ENCODE measurements around the gene SLC16A3.

DNA sequence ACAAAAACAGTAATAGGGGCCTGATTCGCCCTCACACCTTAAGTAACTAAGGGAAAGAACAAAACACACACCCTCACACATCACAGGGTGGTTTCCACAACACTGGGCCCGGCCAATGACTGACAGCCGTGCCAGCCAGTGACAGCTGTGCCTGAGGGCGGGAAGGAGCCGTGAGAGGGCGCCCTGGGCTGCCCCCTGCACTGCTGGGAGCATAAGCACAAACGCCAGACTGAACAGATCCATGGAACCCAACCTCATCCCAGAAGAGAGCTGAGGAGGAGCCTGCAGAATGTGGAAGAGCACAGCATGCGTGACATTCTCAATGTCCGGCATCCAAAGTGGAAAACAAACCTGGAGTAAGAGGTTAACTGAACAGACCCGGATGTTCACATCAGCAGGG, 28.6 kb downstream of the SLC16A3 start:
- TF ChIP-seq POLR2A (IDR thresholded peaks at IDR 0.05) (no peak), POLR2AphosphoS5 (IDR thresholded peaks at IDR 0.05) (no peak)
- TF ChIP-seq, protein P1, sequence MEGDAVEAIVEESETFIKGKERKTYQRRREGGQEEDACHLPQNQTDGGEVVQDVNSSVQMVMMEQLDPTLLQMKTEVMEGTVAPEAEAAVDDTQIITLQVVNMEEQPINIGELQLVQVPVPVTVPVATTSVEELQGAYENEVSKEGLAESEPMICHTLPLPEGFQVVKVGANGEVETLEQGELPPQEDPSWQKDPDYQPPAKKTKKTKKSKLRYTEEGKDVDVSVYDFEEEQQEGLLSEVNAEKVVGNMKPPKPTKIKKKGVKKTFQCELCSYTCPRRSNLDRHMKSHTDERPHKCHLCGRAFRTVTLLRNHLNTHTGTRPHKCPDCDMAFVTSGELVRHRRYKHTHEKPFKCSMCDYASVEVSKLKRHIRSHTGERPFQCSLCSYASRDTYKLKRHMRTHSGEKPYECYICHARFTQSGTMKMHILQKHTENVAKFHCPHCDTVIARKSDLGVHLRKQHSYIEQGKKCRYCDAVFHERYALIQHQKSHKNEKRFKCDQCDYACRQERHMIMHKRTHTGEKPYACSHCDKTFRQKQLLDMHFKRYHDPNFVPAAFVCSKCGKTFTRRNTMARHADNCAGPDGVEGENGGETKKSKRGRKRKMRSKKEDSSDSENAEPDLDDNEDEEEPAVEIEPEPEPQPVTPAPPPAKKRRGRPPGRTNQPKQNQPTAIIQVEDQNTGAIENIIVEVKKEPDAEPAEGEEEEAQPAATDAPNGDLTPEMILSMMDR (IDR thresholded peaks at IDR 0.05), result no peak

All from breast epithelium (tissue), 3 donors.